Smooth muscle cell (in vitro differentiated cells): ENCODE data around the gene RO60. TPM values are rescaled to one million over a fixed set of nuclear protein-coding genes. Genes with fewer than 3 reads are reported as not detected.

Source experiments
- DNase-seq: peaks from one replicate; lab custom pipeline; 2025; ENCODE audit not compliant: unreplicated experiment; lab: John Stamatoyannopoulos, UW
- H2AFZ ChIP-seq: fragments of 200-600 bp; sonication (generic); 2 replicates; pipeline ENCODE4 v1.6.0; 2016; ENCODE audit warnings: antibody characterized with exemption, low read depth, mild to moderate bottlenecking
- H3F3A ChIP-seq: fragments of 200-600 bp; sonication (generic); 2 replicates; pipeline ENCODE4 v1.6.0; 2017; ENCODE audit warnings: antibody characterized with exemption, low read depth
- H3K27ac ChIP-seq: fragments of 200-600 bp; sonication (generic); 2 replicates; pipeline ENCODE4 v1.5.1; 2016; ENCODE audit warnings: low read depth, mild to moderate bottlenecking
- H3K27me3 ChIP-seq: fragments of 200-600 bp; sonication (generic); 2 replicates; pipeline ENCODE4 v1.6.1; 2016; ENCODE audit warnings: low read depth, mild to moderate bottlenecking
- H3K36me3 ChIP-seq: fragments of 200-600 bp; sonication (generic); 2 replicates; pipeline ENCODE4 v1.5.1; 2016; ENCODE audit warnings: low read depth
- H3K4me1 ChIP-seq: fragments of 200-600 bp; sonication (generic); 2 replicates; pipeline ENCODE4 v1.5.1; 2016; ENCODE audit warnings: low read depth
- H3K4me2 ChIP-seq: fragments of 200-600 bp; sonication (generic); 2 replicates; pipeline ENCODE4 v1.6.0; 2016; ENCODE audit warnings: mild to moderate bottlenecking
- H3K4me3 ChIP-seq: fragments of 200-600 bp; sonication (generic); 2 replicates; pipeline ENCODE4 v1.5.1; 2016; ENCODE audit warnings: mild to moderate bottlenecking
- H3K79me2 ChIP-seq: fragments of 200-600 bp; sonication (generic); 2 replicates; pipeline ENCODE4 v1.6.0; 2016; ENCODE audit warnings: low read depth, mild to moderate bottlenecking
- H3K9ac ChIP-seq: fragments of 200-600 bp; sonication (generic); 2 replicates; pipeline ENCODE4 v1.6.0; 2016; ENCODE audit warnings: low read depth
- H3K9me3 ChIP-seq: fragments of 200-600 bp; sonication (generic); replicated peaks from 2 replicates; pipeline ENCODE4 v1.5.1; 2016; ENCODE audit warnings: low read depth
- H4K20me1 ChIP-seq: fragments of 200-600 bp; sonication (generic); 2 replicates; pipeline ENCODE4 v1.6.0; 2016; ENCODE audit warnings: low read depth
- CTCF ChIP-seq: fragments of 200-600 bp; sonication (generic); IDR thresholded peaks from 2 replicates; pipeline ENCODE4 v1.5.1; 2017; ENCODE audit warnings: borderline replicate concordance, mild to moderate bottlenecking, antibody characterized with exemption; ENCODE audit not compliant: insufficient read depth, poor library complexity, severe bottlenecking
- WGBS: methylation state at CpG from one replicate; pipeline ENCODE4 v1.1.7; 2016; ENCODE audit warnings: low lambda C conversion rate; 5-methylcytosine and 5-hydroxymethylcytosine counted together
- polyA plus RNA-seq: library from polyadenylated mRNA; unstranded; fragments of >200 nt; fragmentation: Nextera tagmentation; extraction: Ambion mirVana; gene quantifications from 2 replicates; pipeline ENCODE4 v1.2.1, GENCODE V29; 2016
- total RNA-seq: library from RNA; depleted of rRNA; stranded (reverse); fragments of >200 nt; gene quantifications from 2 replicates; pipeline ENCODE4 v1.2.3, GENCODE V29; 2014

Gene RO60
- total and polyA plus RNA-seq, 2 experiments from 2014 or later, result 114 to 124 TPM

GRCh38 chr1:193070386-193070753 is 11.0 kb downstream of the RO60 start:
- no peaks in the 10 kb centered on the region for H3K4me1 ChIP-seq
- H4K20me1 ChIP-seq, result peaks cover 74% of the 10 kb centered on the region
- no peak overlapping the region for H3K4me2 ChIP-seq
- peaks cover 4% of the 10 kb centered on the region for H3K36me3 ChIP-seq
- WGBS, result 96% methylated on average over 2 of the region's 2 CpGs
- H3K4me3 ChIP-seq, result no peak overlapping the region
- no peak overlapping the region for H3K9ac ChIP-seq
- no peak overlapping the region for H3K27ac ChIP-seq
- no peaks in the 10 kb centered on the region for H3K9me3 ChIP-seq
- no peak overlapping the region for H2AFZ ChIP-seq
- no peaks in the 10 kb centered on the region for H3F3A ChIP-seq
- no peaks in the 10 kb centered on the region for H3K27me3 ChIP-seq
- no peak for TF ChIP-seq CTCF
- no peak for DNase-seq
- peaks cover 94% of the 10 kb centered on the region for H3K79me2 ChIP-seq

GRCh38 chr1:193070942-193071341 is 11.5 kb downstream of the RO60 start:
- Histone ChIP-seq H3K4me2 (no peak overlapping the region), H3K4me3 (no peak overlapping the region), H3K4me1 (no peaks in the 10 kb centered on the region), H3K27me3 (no peaks in the 10 kb centered on the region), H3F3A (no peaks in the 10 kb centered on the region), H4K20me1 (peaks cover 73% of the 10 kb centered on the region), H3K79me2 (peaks cover 94% of the 10 kb centered on the region), H3K9ac (no peak overlapping the region), H2AFZ (no peak overlapping the region), H3K36me3 (peaks cover 4% of the 10 kb centered on the region), H3K9me3 (no peaks in the 10 kb centered on the region), H3K27ac (no peak overlapping the region)
- 74% methylated on average over 5 of the region's 5 CpGs for WGBS
- no peak for TF ChIP-seq CTCF
- DNase-seq, result no peak

DNA sequence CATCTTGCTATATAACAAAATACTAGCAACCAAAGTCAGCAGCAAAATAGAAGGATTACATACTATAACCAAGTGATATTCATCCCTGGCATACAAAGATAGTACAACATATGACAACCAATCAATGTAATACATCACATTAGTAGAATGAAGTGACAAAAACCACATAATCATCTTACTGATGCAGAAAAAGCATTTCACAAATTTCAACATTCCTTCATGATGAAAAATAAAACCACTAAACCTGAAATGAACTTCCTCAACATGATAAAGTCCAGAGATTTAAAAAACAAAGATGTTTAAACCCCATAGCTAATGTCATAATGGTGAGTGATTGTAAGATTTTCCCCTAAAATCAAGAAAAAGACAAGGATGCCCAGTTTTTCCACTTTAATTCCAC is 18.6 kb downstream of the RO60 start:
- Histone ChIP-seq H3K4me2 (no peak overlapping the region), H3K27ac (no peak overlapping the region), H2AFZ (no peak overlapping the region), H4K20me1 (peaks cover 19% of the 10 kb centered on the region), H3K79me2 (peaks cover 38% of the 10 kb centered on the region), H3F3A (no peaks in the 10 kb centered on the region), H3K9ac (no peak overlapping the region), H3K4me3 (no peak overlapping the region), H3K36me3 (peaks cover 41% of the 10 kb centered on the region), H3K27me3 (no peaks in the 10 kb centered on the region), H3K4me1 (no peaks in the 10 kb centered on the region), H3K9me3 (no peaks in the 10 kb centered on the region)
- DNase-seq, result no peak
- TF ChIP-seq CTCF, result no peak

GRCh38 chr1:193079187-193079586 is 19.8 kb downstream of the RO60 start:
- TF ChIP-seq CTCF, result no peak
- no peak for DNase-seq
- WGBS, result 95% methylated on average over 3 of the region's 3 CpGs

More at GRCh38 chr1:193079187-193079586, 19.8 kb downstream of the RO60 start:
- Histone ChIP-seq H3F3A (no peaks in the 10 kb centered on the region), H3K4me1 (no peaks in the 10 kb centered on the region), H3K27ac (no peak overlapping the region), H4K20me1 (peaks cover 14% of the 10 kb centered on the region), H3K27me3 (no peaks in the 10 kb centered on the region), H3K79me2 (peaks cover 31% of the 10 kb centered on the region), H3K9ac (no peak overlapping the region), H2AFZ (no peak overlapping the region), H3K4me2 (no peak overlapping the region), H3K9me3 (no peaks in the 10 kb centered on the region), H3K36me3 (peaks cover 47% of the 10 kb centered on the region), H3K4me3 (no peak overlapping the region)
